A549 (cell line): ENCODE results near the gene DDX54. TPM values are rescaled to one million over a fixed set of nuclear protein-coding genes. Genes with fewer than 3 reads are reported as not detected.

ENCODE experiments used
- ATAC-seq, 2 experiments: fragments of 200-7000 bp in 1 of 2; fragments of >200 bp in 1 of 2; cut with Nextera tagmentation in 1 of 2; cut with Tn5 transposase in 1 of 2; 3 replicates each; pipeline versions ENCODE4 v1.8.0 to v1.9.1; 2018 to 2020; ENCODE audit warnings: mild to moderate bottlenecking in 1 of 2, moderate library complexity in 1 of 2
- CTCF ChIA-PET: fragments of 300-600 bp; sonication (Branson Sonifier 250); formaldehyde crosslinking; extraction: SDS; loops from one replicate; lab custom pipeline; 2021; ENCODE audit warnings: antibody characterized with exemption, inconsistent platforms; lab: Yijun Ruan, JAX
- POLR2A ChIA-PET: fragments of 350-600 bp; formaldehyde crosslinking; extraction: SDS; loops from one replicate; lab custom pipeline; 2021; ENCODE audit warnings: antibody characterized with exemption, inconsistent platforms; lab: Yijun Ruan, JAX
- DNase-seq, 2 experiments: peaks; one replicate each; pipeline versions ENCODE4 v3.0.0 to v3.0.0-alpha.2; 2011 to 2016; ENCODE audit warnings: low read depth in 1 of 2, low spot score in 1 of 2
- FAIRE-seq: peaks from 2 replicates; lab custom pipeline; 2011; peaks lifted over from hg19 to GRCh38; lab: Jason Lieb, UNC
- H3K27ac ChIP-seq, 2 experiments: fragments of >200 bp; sonication (Bioruptor Twin); formaldehyde crosslinking; 3 replicates each; pipeline ENCODE4 v1.5.1; 2016 to 2017
- H3K4me1 ChIP-seq: fragments of >200 bp; sonication (Bioruptor Twin); formaldehyde crosslinking; 3 replicates; pipeline ENCODE4 v1.6.1; 2016
- H3K4me2 ChIP-seq: fragments of >200 bp; sonication (Bioruptor Twin); formaldehyde crosslinking; 3 replicates; pipeline ENCODE4 v1.6.1; 2016
- H3K4me3 ChIP-seq: fragments of >200 bp; sonication (Bioruptor Twin); formaldehyde crosslinking; 3 replicates; pipeline ENCODE4 v1.5.1; 2016
- H3K9me3 ChIP-seq: fragments of >200 bp; sonication (Bioruptor Twin); formaldehyde crosslinking; 3 replicates; pipeline ENCODE4 v1.6.1; 2016
- ELK1 ChIP-seq: fragments of 150-350 bp; IDR thresholded peaks from 2 replicates; pipeline ENCODE4 v1.6.1; 2014; ENCODE audit warnings: low read depth, mild to moderate bottlenecking, low read length
- ESRRA ChIP-seq: fragments of 150-350 bp; IDR thresholded peaks from 2 replicates; pipeline ENCODE4 v1.6.1; 2014; ENCODE audit warnings: mild to moderate bottlenecking, low read length, borderline replicate concordance
- HDAC2 ChIP-seq: fragments of 200-600 bp; sonication (generic); IDR thresholded peaks from 2 replicates; pipeline ENCODE4 v1.6.1; 2016
- HOXB13 ChIP-seq: fragments of 250-450 bp; sonication (Bioruptor Pico); IDR thresholded peaks from 2 replicates; pipeline ENCODE4 v1.5.0; 2020; ENCODE audit warnings: low read depth, mild to moderate bottlenecking, moderate library complexity
- JUN ChIP-seq, 2 experiments: fragments of >200 bp; sonication (Bioruptor Twin); formaldehyde crosslinking; IDR thresholded peaks; 2 replicates in 1 of 2; 3 replicates in 1 of 2; pipeline ENCODE4 v1.6.1; 2016 to 2017
- KDM1A ChIP-seq: fragments of 200-600 bp; sonication (generic); IDR thresholded peaks from 2 replicates; pipeline ENCODE4 v1.6.1; 2016; ENCODE audit warnings: low read depth, mild to moderate bottlenecking
- KDM5A ChIP-seq: fragments of 200-600 bp; sonication (generic); IDR thresholded peaks from 2 replicates; pipeline ENCODE4 v1.6.1; 2016; ENCODE audit warnings: antibody characterized with exemption, mild to moderate bottlenecking
- NR3C1 ChIP-seq: fragments of >200 bp; sonication (Bioruptor Twin); formaldehyde crosslinking; IDR thresholded peaks from 3 replicates; pipeline ENCODE4 v1.6.1; 2017
- POLR2AphosphoS2 ChIP-seq: conservative IDR thresholded peaks from 2 replicates; pipeline ENCODE4 v1.6.1; 2012; ENCODE audit warnings: low read length, improper control_type of control experiment, inconsistent platforms
- RAD21 ChIP-seq, 2 experiments: fragments of >200 bp in 1 of 2; sonication (Bioruptor Twin) in 1 of 2; formaldehyde crosslinking in 1 of 2; IDR thresholded peaks in 1 of 2; conservative IDR thresholded peaks in 1 of 2; 2 replicates in 1 of 2; 3 replicates in 1 of 2; pipeline ENCODE4 v1.6.1; 2012 to 2018; ENCODE audit warnings: inconsistent platforms in 1 of 2
- RARB ChIP-seq: fragments of 250-450 bp; sonication (Bioruptor Pico); IDR thresholded peaks from 2 replicates; pipeline ENCODE4 v1.8.0; 2021; ENCODE audit warnings: mild to moderate bottlenecking, moderate library complexity
- SREBF2 ChIP-seq: fragments of 450-650 bp; IDR thresholded peaks from 2 replicates; pipeline ENCODE4 v1.6.1; 2014; ENCODE audit warnings: mild to moderate bottlenecking, moderate library complexity
- USF2 ChIP-seq: fragments of 450-650 bp; IDR thresholded peaks from 2 replicates; pipeline ENCODE4 v1.6.1; 2014; ENCODE audit warnings: antibody characterized with exemption
- ZFP36 ChIP-seq: fragments of 450-650 bp; IDR thresholded peaks from 2 replicates; pipeline ENCODE4 v1.6.1; 2014; ENCODE audit warnings: borderline replicate concordance; ENCODE audit not compliant: partially characterized antibody
- ZNF302 ChIP-seq: fragments of 250-450 bp; sonication (Bioruptor Pico); IDR thresholded peaks from 2 replicates; pipeline ENCODE4 v1.9.0; 2021; ENCODE audit warnings: inconsistent platforms, mild to moderate bottlenecking, moderate library complexity
- WGBS: methylation state at CpG from one replicate; pipeline ENCODE4 v1.1.6; 2017; ENCODE audit errors: missing lambda C conversion rate; 5-methylcytosine and 5-hydroxymethylcytosine counted together
- polyA plus RNA-seq, 4 experiments: library from polyadenylated mRNA; depleted of rRNA in 3 of 4; stranded (reverse); fragments of >200 nt; fragmentation: RNase III in 1 of 4; extraction: RNeasy Plus Mini Kit Qiagen cat#74134 plus additional on column Dnase treatment in 1 of 4; gene quantifications; 2 replicates in 3 of 4; 3 replicates in 1 of 4; pipeline ENCODE4 v1.2.3, GENCODE V29; 2011 to 2017
- small RNA-seq, 6 experiments: library from RNA; depleted of rRNA; stranded (forward); fragments of <200 nt; gene quantifications; one replicate each; pipeline ENCODE3, GENCODE V24; 2012

DDX54 gene
- polyA plus RNA-seq, 2 of the 4 experiments (the other 2 are of a cell fraction) = 62.4 to 64.5 TPM

- TF ChIP-seq RARB (no peak), ESRRA (no peak), KDM5A (no peak), NR3C1 (no peak), HDAC2 (no peak), USF2 (no peak), HOXB13 (CRISPR knock-in tag) (no peak)
These were observed 74.0 kb downstream of the DDX54 start (continued) for GRCh38 chr12:113111247-113111646.

GRCh38 chr12:113109872-113110599, 75.2 kb downstream of the DDX54 start:
- no peak for DNase-seq
- CTCF ChIA-PET = interaction anchor here (1.0 to 4.9 kb wide), 4 partner anchors 12 to 64 kb away, joined by 3 to 22 read pairs (median 10); no protein-coding TSS in a partner anchor
- 49% methylated on average over 7 of the region's 7 CpGs for WGBS
- TF ChIP-seq ZFP36 (no peak), JUN (IDR thresholded peaks at IDR 0.05) (no peak), HOXB13 (CRISPR knock-in tag) (no peak), ZNF302 (CRISPR knock-in tag) (no peak)
- Histone ChIP-seq H3K4me2 (no peak overlapping the region), H3K9me3 (no peaks in the 10 kb centered on the region), H3K27ac (no peak overlapping the region), H3K4me1 (no peaks in the 10 kb centered on the region), H3K4me3 (no peak overlapping the region)
- ATAC-seq = peak in 1 of 2 experiments; percentile 9; a peak in 2 of 6 replicates
- POLR2A ChIA-PET = no interaction called here
- FAIRE-seq = no peak

GRCh38 chr12:113109360-113109759, 75.9 kb downstream of the DDX54 start:
- TF ChIP-seq ELK1 (no peak), SREBF2 (no peak), POLR2AphosphoS2 (no peak)
- CTCF ChIA-PET = interaction anchor here (1.0 to 4.9 kb wide), 3 partner anchors 12 to 65 kb away, joined by 3 to 22 read pairs (median 16); no protein-coding TSS in a partner anchor
- 45% methylated on average over 5 of the region's 5 CpGs for WGBS
- no peak for FAIRE-seq
- POLR2A ChIA-PET = no interaction called here
- H3K4me2 ChIP-seq = no peak overlapping the region
- peak; percentile 12 to 15; a peak in 4 of 6 replicates for ATAC-seq
- no peak for DNase-seq
- H3K9me3 ChIP-seq = no peaks in the 10 kb centered on the region
- no peaks in the 10 kb centered on the region for H3K4me1 ChIP-seq
- H3K27ac ChIP-seq = no peak overlapping the region
- H3K4me3 ChIP-seq = no peak overlapping the region

- peak; percentile 55 for TF ChIP-seq ZFP36
- TF ChIP-seq RAD21 (conservative IDR thresholded peaks at IDR 0.05 in 1 of 2, IDR thresholded peaks at IDR 0.05 in 1 of 2) = no peak
- no peak for TF ChIP-seq NR3C1
- TF ChIP-seq KDM1A = peak; percentile 70; the same call in 1 of the 2 replicates
- no peak for TF ChIP-seq ESRRA
- TF ChIP-seq ELK1 = no peak
- ATAC-seq (no peak), FAIRE-seq (no peak), DNase-seq (no peak)
- no peak overlapping the region for H3K4me2 ChIP-seq
- CTCF ChIA-PET = interaction anchor here (1.0 to 4.9 kb wide), 4 partner anchors 10 to 60 kb away, joined by 3 to 22 read pairs (median 6); no protein-coding TSS in a partner anchor
- no peak overlapping the region for H3K4me3 ChIP-seq
- H3K9me3 ChIP-seq = no peaks in the 10 kb centered on the region
- no peaks in the 10 kb centered on the region for H3K4me1 ChIP-seq
- 61% methylated on average over 4 of the region's 4 CpGs for WGBS
- POLR2A ChIA-PET = no interaction called here
- H3K27ac ChIP-seq = no peak overlapping the region
These were observed 77.0 kb downstream of the DDX54 start for GRCh38 chr12:113108308-113108707.

Small RNAs within 50 kb of the gene (small RNA-seq; reads per million reads assigned to genes)
- gene MIR7106 (0 reads per million in 6 experiments), gene RF00019 (0 reads per million in 6 experiments)

Other genes starting within 250 kb of the DDX54 start
- 36.7 and 38.9 TPM in 2 replicates for gene OAS3, start 247.0 kb downstream of the DDX54 start, polyA plus RNA-seq (2011; rRNA removed)
- 22.7 to 23.3 TPM (median 22.9 TPM) in 3 replicates for gene OAS3, start 247.0 kb downstream of the DDX54 start, polyA plus RNA-seq (2017; fragmentation: RNase III; extraction: RNeasy Plus Mini Kit Qiagen cat#74134 plus additional on column Dnase treatment)
- 0.19 and 0.36 TPM in 2 replicates for gene OAS2, start 207.0 kb downstream of the DDX54 start, polyA plus RNA-seq (2011; rRNA removed)
- 0.05 TPM in 1 of 3 replicates, not detected in the others for gene OAS2, start 207.0 kb downstream of the DDX54 start, polyA plus RNA-seq (2017; fragmentation: RNase III; extraction: RNeasy Plus Mini Kit Qiagen cat#74134 plus additional on column Dnase treatment)
- gene DTX1, start 128.7 kb downstream of the DDX54 start, polyA plus RNA-seq (2011; rRNA removed) = 0.28 and 0.36 TPM in 2 replicates
- 0.28 to 0.37 TPM (median 0.29 TPM) in 3 replicates for gene DTX1, start 128.7 kb downstream of the DDX54 start, polyA plus RNA-seq (2017; fragmentation: RNase III; extraction: RNeasy Plus Mini Kit Qiagen cat#74134 plus additional on column Dnase treatment)
- 0.34 and 0.36 TPM in 2 replicates for gene RASAL1, start 49.7 kb downstream of the DDX54 start, polyA plus RNA-seq (2011; rRNA removed)
- 0.18 to 0.30 TPM (median 0.30 TPM) in 3 replicates for gene RASAL1, start 49.7 kb downstream of the DDX54 start, polyA plus RNA-seq (2017; fragmentation: RNase III; extraction: RNeasy Plus Mini Kit Qiagen cat#74134 plus additional on column Dnase treatment)
- not detected in 2 replicates for gene CFAP73, start 35.8 kb downstream of the DDX54 start, polyA plus RNA-seq (2011; rRNA removed)
- gene CFAP73, start 35.8 kb downstream of the DDX54 start, polyA plus RNA-seq (2017; fragmentation: RNase III; extraction: RNeasy Plus Mini Kit Qiagen cat#74134 plus additional on column Dnase treatment) = 0.05 TPM in 1 of 3 replicates, not detected in the others
- 16.7 and 18.6 TPM in 2 replicates for gene RITA1, start 243 bp upstream of the DDX54 start, polyA plus RNA-seq (2011; rRNA removed)
- 19.6 to 20.5 TPM (median 19.8 TPM) in 3 replicates for gene RITA1, start 243 bp upstream of the DDX54 start, polyA plus RNA-seq (2017; fragmentation: RNase III; extraction: RNeasy Plus Mini Kit Qiagen cat#74134 plus additional on column Dnase treatment)
- 24.1 and 28.7 TPM in 2 replicates for gene TPCN1, start 36.0 kb upstream of the DDX54 start, polyA plus RNA-seq (2011; rRNA removed)
- 20.5 to 21.9 TPM (median 21.0 TPM) in 3 replicates for gene TPCN1, start 36.0 kb upstream of the DDX54 start, polyA plus RNA-seq (2017; fragmentation: RNase III; extraction: RNeasy Plus Mini Kit Qiagen cat#74134 plus additional on column Dnase treatment)
- gene SLC8B1, start 149.6 kb upstream of the DDX54 start, polyA plus RNA-seq (2011; rRNA removed) = 11.0 and 14.4 TPM in 2 replicates
- gene SLC8B1, start 149.6 kb upstream of the DDX54 start, polyA plus RNA-seq (2017; fragmentation: RNase III; extraction: RNeasy Plus Mini Kit Qiagen cat#74134 plus additional on column Dnase treatment) = 9.7 to 12.2 TPM (median 11.3 TPM) in 3 replicates
- 13.2 and 22.3 TPM in 2 replicates for gene PLBD2, start 173.1 kb upstream of the DDX54 start, polyA plus RNA-seq (2011; rRNA removed)
- 21.9 to 25.9 TPM (median 25.8 TPM) in 3 replicates for gene PLBD2, start 173.1 kb upstream of the DDX54 start, polyA plus RNA-seq (2017; fragmentation: RNase III; extraction: RNeasy Plus Mini Kit Qiagen cat#74134 plus additional on column Dnase treatment)
- gene SDS, start 218.4 kb upstream of the DDX54 start, polyA plus RNA-seq (2011; rRNA removed) = 3.7 and 3.9 TPM in 2 replicates
- gene SDS, start 218.4 kb upstream of the DDX54 start, polyA plus RNA-seq (2017; fragmentation: RNase III; extraction: RNeasy Plus Mini Kit Qiagen cat#74134 plus additional on column Dnase treatment) = 5.4 to 7.3 TPM (median 6.5 TPM) in 3 replicates
- 21.0 and 22.0 TPM in 2 replicates for gene SDSL, start 236.9 kb upstream of the DDX54 start, polyA plus RNA-seq (2011; rRNA removed)
- gene SDSL, start 236.9 kb upstream of the DDX54 start, polyA plus RNA-seq (2017; fragmentation: RNase III; extraction: RNeasy Plus Mini Kit Qiagen cat#74134 plus additional on column Dnase treatment) = 26.3 to 28.0 TPM (median 26.7 TPM) in 3 replicates